Measurements from ENCODE around the gene NCBP3. TPM values are rescaled to one million over a fixed set of nuclear protein-coding genes. Genes with fewer than 3 reads are reported as not detected.

NCBP3 gene
- total RNA-seq, 4 donors from 2014 or later, result 22.2 to 25.7 (median 24.3) TPM

- Histone ChIP-seq H3K4me1 (peaks cover 0 to 10% (median 0%) of the 10 kb centered on the region in 3 donors), H3K4me3 (no peak overlapping the region), H3K36me3 (peaks cover 0 to 14% of the 10 kb centered on the region in 2 donors), H3K27ac (no peak overlapping the region), H3K9me3 (no peaks in the 10 kb centered on the region), H3K27me3 (no peaks in the 10 kb centered on the region)
- 70% methylated on average over 12 of the region's 17 CpGs; no CpG with 5 or more reads in 1 of the 2 donors for WGBS, 2 donors (ENCODE audit: low coverage in 1 of 2)
- no peak for ATAC-seq
- no peak for TF ChIP-seq EP300 (IDR thresholded peaks at IDR 0.05)
- no peak for TF ChIP-seq CTCF (IDR thresholded peaks at IDR 0.05)
- TF ChIP-seq POLR2A (IDR thresholded peaks at IDR 0.05), result no peak
- no peak for TF ChIP-seq POLR2AphosphoS5 (IDR thresholded peaks at IDR 0.05)
Measured at GRCh38 chr17:3867106-3867505, 21.1 kb upstream of the NCBP3 start.

DNA sequence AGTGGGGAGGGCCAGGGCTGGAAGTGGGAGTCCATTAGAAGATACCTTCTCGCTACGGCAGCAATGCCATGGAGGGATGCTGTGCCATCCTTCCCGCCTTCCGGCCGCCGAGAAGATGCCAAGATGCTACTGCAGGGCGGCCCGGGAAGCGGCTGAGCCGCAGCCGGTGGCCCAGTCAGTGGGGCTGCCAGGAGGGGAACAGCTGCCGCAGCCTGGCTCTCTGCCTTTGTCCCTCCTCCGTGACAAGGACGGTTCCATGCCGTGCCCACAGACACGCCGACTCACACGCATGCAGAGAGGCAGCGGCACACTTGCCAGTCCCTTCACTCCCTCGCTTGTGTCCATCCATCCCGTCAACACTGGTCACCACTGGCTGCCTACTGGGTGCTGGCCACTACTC lies 20.2 kb upstream of the NCBP3 start:
- TF ChIP-seq POLR2A (IDR thresholded peaks at IDR 0.05) (no peak), POLR2AphosphoS5 (IDR thresholded peaks at IDR 0.05) (no peak), EP300 (IDR thresholded peaks at IDR 0.05) (no peak), CTCF (IDR thresholded peaks at IDR 0.05) (no peak)
- peaks cover 0 to 18% of the 10 kb centered on the region in 2 donors for H3K36me3 ChIP-seq
- 80% methylated on average over 1 of the region's 21 CpGs; no CpG with 5 or more reads in 1 of the 2 donors for WGBS, 2 donors (ENCODE audit: low coverage in 1 of 2)
- no peak overlapping the region for H3K27ac ChIP-seq
- H3K9me3 ChIP-seq, result no peaks in the 10 kb centered on the region
- no peaks in the 10 kb centered on the region for H3K27me3 ChIP-seq
- H3K4me3 ChIP-seq, result no peak overlapping the region
- peaks cover 0 to 10% (median 0%) of the 10 kb centered on the region in 3 donors for H3K4me1 ChIP-seq
- ATAC-seq, result no peak

GRCh38 chr17:3865176-3865575 lies 19.1 kb upstream of the NCBP3 start:
- Histone ChIP-seq H3K4me1 (peaks cover 0 to 10% (median 0%) of the 10 kb centered on the region in 3 donors), H3K4me3 (no peak overlapping the region), H3K27ac (no peak overlapping the region), H3K36me3 (peaks cover 0 to 29% of the 10 kb centered on the region in 2 donors), H3K9me3 (no peaks in the 10 kb centered on the region), H3K27me3 (no peaks in the 10 kb centered on the region)
- TF ChIP-seq POLR2AphosphoS5 (IDR thresholded peaks at IDR 0.05) (no peak), POLR2A (IDR thresholded peaks at IDR 0.05) (no peak), EP300 (IDR thresholded peaks at IDR 0.05) (no peak), CTCF (IDR thresholded peaks at IDR 0.05) (no peak)
- no peak for ATAC-seq
- WGBS, 2 donors (ENCODE audit: low coverage in 1 of 2), result no CpG with 5 or more reads among the region's 8 CpGs

- Histone ChIP-seq H3K27me3 (no peaks in the 10 kb centered on the region), H3K9me3 (no peaks in the 10 kb centered on the region), H3K4me1 (peaks cover 0 to 10% (median 0%) of the 10 kb centered on the region in 3 donors), H3K36me3 (peaks cover 0 to 33% of the 10 kb centered on the region in 2 donors), H3K4me3 (no peak overlapping the region), H3K27ac (no peak overlapping the region)
- no peak for TF ChIP-seq CTCF (IDR thresholded peaks at IDR 0.05)
- TF ChIP-seq EP300 (IDR thresholded peaks at IDR 0.05), result no peak
- TF ChIP-seq POLR2A (IDR thresholded peaks at IDR 0.05), result no peak
- TF ChIP-seq POLR2AphosphoS5 (IDR thresholded peaks at IDR 0.05), result no peak
- WGBS, 2 donors (ENCODE audit: low coverage in 1 of 2), result 90 to 100% methylated on average over 2 to 3 of the region's 10 CpGs
- no peak for ATAC-seq
Measured at GRCh38 chr17:3864534-3864933, 18.5 kb upstream of the NCBP3 start.

All from gastroesophageal sphincter (tissue), 4 donors.